Subcutaneous adipose tissue (tissue), 4 donors: Measurements from ENCODE around the gene RETREG1. TPM values are rescaled to one million over a fixed set of nuclear protein-coding genes. Genes with fewer than 3 reads are reported as not detected.

Source experiments
- CTCF ChIP-seq: fragments of 450-650 bp; IDR thresholded peaks from one replicate; pipeline ENCODE4 v1.5.1; 2016; ENCODE audit warnings: low read depth, mild to moderate bottlenecking, control low read depth, antibody characterized with exemption, moderate library complexity
- total RNA-seq, 4 donors: library from RNA; depleted of rRNA; stranded (reverse); fragments of >200 nt; gene quantifications; one replicate each; pipeline ENCODE4 v1.1.0, GENCODE V29; 2016

The RETREG1 gene
- total RNA-seq, 4 donors from 2014 or later, result 71.0 to 131 (median 91.7) TPM

GRCh38 chr5:16589658-16590057 is 27.1 kb downstream of the RETREG1 start:
- TF ChIP-seq CTCF, result no peak

GRCh38 chr5:16588434-16589214 is 28.2 kb downstream of the RETREG1 start:
- TF ChIP-seq CTCF, result no peak

- TF ChIP-seq CTCF, result no peak
These were observed 30.2 kb downstream of the RETREG1 start for GRCh38 chr5:16586556-16586955.

- TF ChIP-seq CTCF, result no peak
These were observed 31.6 kb downstream of the RETREG1 start for GRCh38 chr5:16585041-16585667.

- TF ChIP-seq CTCF, result no peak
These were observed 34.7 kb downstream of the RETREG1 start for GRCh38 chr5:16582081-16582480.

- no peak for TF ChIP-seq CTCF
These were observed 36.4 kb downstream of the RETREG1 start for GRCh38 chr5:16580382-16580781.

GRCh38 chr5:16579142-16579847 is 37.5 kb downstream of the RETREG1 start:
- TF ChIP-seq CTCF, result no peak
